Motor neuron (in vitro differentiated cells): ENCODE data around the gene CDC6. TPM values are rescaled to one million over a fixed set of nuclear protein-coding genes. Genes with fewer than 3 reads are reported as not detected.
A peak's percentile ranks its signal among the peaks of the same experiment; 100 is the strongest.

ENCODE experiments used
- ATAC-seq, 8 experiments: fragments of 200-7000 bp; cut with Tn5 transposase; replicated peaks in 6 of 8; 2 replicates each; pipeline ENCODE4 v1.8.0; 2021; ENCODE audit warnings: mild to moderate bottlenecking in 8 of 8, moderate library complexity in 8 of 8
- H3K27ac ChIP-seq, 2 donors: fragments of 250-450 bp; sonication (Bioruptor Pico); 2 replicates each; pipeline ENCODE4 v1.9.0; 2021; ENCODE audit warnings: antibody characterized with exemption in 2 of 2, mild to moderate bottlenecking in 2 of 2, moderate library complexity in 1 of 2
- H3K4me1 ChIP-seq, 2 donors: fragments of 250-450 bp; sonication (Bioruptor Pico); replicated peaks in 1 of 2; 2 replicates each; pipeline ENCODE4 v1.6.1; 2021; ENCODE audit warnings: antibody characterized with exemption in 2 of 2, mild to moderate bottlenecking in 2 of 2, moderate library complexity in 1 of 2
- H3K4me3 ChIP-seq, 5 donors: fragments of 250-450 bp; sonication (Bioruptor Pico); 2 replicates each; pipeline ENCODE4 v1.9.0; 2021; ENCODE audit warnings: antibody characterized with exemption in 5 of 5, mild to moderate bottlenecking in 5 of 5, moderate library complexity in 4 of 5
- WGBS, 10 experiments: fragments of 450-650 bp; shearing (Covaris generic); methylation state at CpG; one replicate each; pipeline ENCODE4 v1.0.0; 2022; 5-methylcytosine and 5-hydroxymethylcytosine counted together
- in situ Hi-C, 9 experiments: fragments of 400-800 bp; cut with MboI; loops; one replicate each; pipeline ENCODE4 v1.15.0; 2021; ENCODE audit warnings: low sequenced_read_pairs in 9 of 9, low pct_unique_long_range_greater_than_20kb in 2 of 9; ENCODE audit not compliant: unreplicated experiment in 9 of 9
- total RNA-seq, 8 experiments: library from RNA; unstranded; fragments of 300-600 nt; gene quantifications; 2 replicates each; pipeline versions ENCODE4 v1.2.3 to v1.2.4, GENCODE V29; 2022

Gene CDC6
- total RNA-seq, 8 experiments from 2014 or later, result 1.7 to 30.9 (median 3.6) TPM

- no CpG with 5 or more reads among the region's 3 CpGs for WGBS, 10 experiments
- ATAC-seq, result peak in 3 of 8 experiments; percentile 18 to 50 (median 35)
- in situ Hi-C loops, result no loop called here
- H3K4me3 ChIP-seq, result no peak overlapping the region
- H3K27ac ChIP-seq, result peak overlapping the region in 1 of 2 donors; percentile 24
- H3K4me1 ChIP-seq, result peaks cover 77 to 79% of the 10 kb centered on the region in 2 donors
Observed at GRCh38 chr17:40314584-40314956, 26.9 kb downstream of the CDC6 start.

DNA sequence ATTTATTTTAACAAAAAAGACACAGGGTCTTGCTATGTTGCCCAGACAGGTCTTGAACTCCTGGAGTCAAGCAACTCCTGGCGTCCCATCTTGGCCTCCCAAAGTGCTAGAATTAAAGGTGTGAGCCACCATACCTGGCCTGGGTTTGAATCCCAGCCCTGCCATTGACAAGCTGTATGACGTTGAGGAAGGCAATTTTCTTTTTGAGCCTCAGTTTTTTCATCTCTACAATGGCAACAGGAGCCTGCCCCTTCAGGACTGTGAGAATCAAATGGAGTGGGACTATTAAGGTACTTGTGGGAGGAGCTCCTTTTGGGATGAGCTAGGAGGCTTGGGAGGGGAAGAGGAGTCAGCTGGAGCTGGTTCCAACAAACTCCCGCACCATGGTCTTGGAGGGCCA lies 27.5 kb downstream of the CDC6 start:
- Histone ChIP-seq H3K27ac (no peak overlapping the region), H3K4me1 (peaks cover 75 to 79% of the 10 kb centered on the region in 2 donors), H3K4me3 (no peak overlapping the region)
- in situ Hi-C loops, result no loop called here
- WGBS, 10 experiments, result 17 to 100% (median 95%) methylated on average over 1 to 2 of the region's 3 CpGs; no CpG with 5 or more reads in 6 of the 10 experiments
- ATAC-seq, result no peak

- 0 to 100% (median 55%) methylated on average over 1 to 5 of the region's 9 CpGs; no CpG with 5 or more reads in 2 of the 10 experiments for WGBS, 10 experiments
- H3K27ac ChIP-seq, result no peak overlapping the region
- no peak for ATAC-seq
- peak overlapping the region in 2 of 5 donors; percentile 22 to 30 for H3K4me3 ChIP-seq
- peaks cover 75 to 79% of the 10 kb centered on the region in 2 donors for H3K4me1 ChIP-seq
- in situ Hi-C loops, result no loop called here
Observed at GRCh38 chr17:40315678-40316570, 28.2 kb downstream of the CDC6 start.

DNA sequence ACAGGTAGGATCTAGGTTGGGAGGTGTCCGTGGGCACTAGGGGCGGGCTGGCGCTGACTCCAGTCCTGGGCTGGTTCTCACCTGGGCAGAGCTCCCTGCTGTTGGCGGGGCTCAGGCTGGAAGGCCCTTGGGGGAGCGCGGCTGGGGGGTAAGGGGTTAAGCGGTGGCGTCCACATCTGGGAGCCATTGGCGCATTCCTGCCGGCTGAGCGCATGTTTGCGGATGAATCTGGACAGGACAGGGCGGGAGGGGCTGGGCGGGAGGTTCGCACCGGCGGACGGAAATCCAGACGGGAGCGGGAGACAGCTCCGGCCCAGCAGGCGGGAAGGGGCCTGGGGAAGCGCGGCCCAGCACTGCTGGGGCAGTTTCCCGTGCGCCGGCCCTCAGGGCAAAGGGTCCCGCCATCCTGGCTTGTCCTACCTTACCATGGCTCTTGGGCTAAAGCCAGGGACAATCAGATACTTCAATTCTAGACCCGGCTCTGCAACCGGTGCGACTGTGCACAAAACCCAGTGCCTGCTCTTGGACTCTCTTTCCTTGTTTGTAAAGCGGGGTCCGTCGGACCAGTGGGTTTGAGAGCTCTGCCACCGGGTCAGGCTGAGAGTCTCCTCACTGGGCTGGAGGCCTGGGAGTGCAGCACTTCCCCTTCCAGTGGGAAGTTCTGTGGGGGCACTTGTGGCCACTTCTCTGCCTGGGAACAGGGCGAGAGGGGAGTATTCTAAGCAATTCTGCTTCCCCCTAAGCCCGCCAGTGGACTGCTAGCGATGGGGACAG lies 29.1 kb downstream of the CDC6 start:
- peak overlapping the region; percentile 10 to 30 (median 20) for H3K4me3 ChIP-seq
- in situ Hi-C loops, result no loop called here
- 0 to 36% (median 0%) methylated on average over 2 to 4 of the region's 38 CpGs; no CpG with 5 or more reads in 5 of the 10 experiments for WGBS, 10 experiments
- peak; percentile 1 to 47 (median 28) for ATAC-seq
- H3K27ac ChIP-seq, result no peak overlapping the region
- H3K4me1 ChIP-seq, result peaks cover 78 to 81% of the 10 kb centered on the region in 2 donors

- Histone ChIP-seq H3K27ac (no peak overlapping the region), H3K4me3 (peak overlapping the region in 3 of 5 donors; percentile 74 to 94 (median 77)), H3K4me1 (peaks cover 80 to 85% of the 10 kb centered on the region in 2 donors)
- peak in 3 of 8 experiments; percentile 5 to 23 (median 7) for ATAC-seq
- WGBS, 10 experiments, result 0 to 13% (median 8%) methylated on average over 1 to 3 of the region's 6 CpGs; no CpG with 5 or more reads in 7 of the 10 experiments
- in situ Hi-C loops, result no loop called here
Observed at GRCh38 chr17:40317345-40317873, 29.7 kb downstream of the CDC6 start.

- H3K4me1 ChIP-seq, result peaks cover 82 to 86% of the 10 kb centered on the region in 2 donors
- H3K4me3 ChIP-seq, result peak overlapping the region; percentile 71 to 94 (median 77)
- WGBS, 10 experiments, result 0 to 4% (median 0%) methylated on average over 2 to 9 of the region's 70 CpGs; no CpG with 5 or more reads in 2 of the 10 experiments
- H3K27ac ChIP-seq, result peak overlapping the region in 1 of 2 donors; percentile 24
- in situ Hi-C loops, result no loop called here
- peak; percentile 76 to 91 (median 88) for ATAC-seq
Observed at GRCh38 chr17:40317880-40318829, 30.5 kb downstream of the CDC6 start.

GRCh38 chr17:40318830-40319391 lies 31.2 kb downstream of the CDC6 start:
- no peak for ATAC-seq
- peaks cover 76 to 81% of the 10 kb centered on the region in 2 donors for H3K4me1 ChIP-seq
- H3K27ac ChIP-seq, result no peak overlapping the region
- peak overlapping the region; percentile 71 to 94 (median 77) for H3K4me3 ChIP-seq
- in situ Hi-C loops, result no loop called here
- WGBS, 10 experiments, result 0% methylated on average over 2 to 4 of the region's 13 CpGs; no CpG with 5 or more reads in 8 of the 10 experiments

DNA sequence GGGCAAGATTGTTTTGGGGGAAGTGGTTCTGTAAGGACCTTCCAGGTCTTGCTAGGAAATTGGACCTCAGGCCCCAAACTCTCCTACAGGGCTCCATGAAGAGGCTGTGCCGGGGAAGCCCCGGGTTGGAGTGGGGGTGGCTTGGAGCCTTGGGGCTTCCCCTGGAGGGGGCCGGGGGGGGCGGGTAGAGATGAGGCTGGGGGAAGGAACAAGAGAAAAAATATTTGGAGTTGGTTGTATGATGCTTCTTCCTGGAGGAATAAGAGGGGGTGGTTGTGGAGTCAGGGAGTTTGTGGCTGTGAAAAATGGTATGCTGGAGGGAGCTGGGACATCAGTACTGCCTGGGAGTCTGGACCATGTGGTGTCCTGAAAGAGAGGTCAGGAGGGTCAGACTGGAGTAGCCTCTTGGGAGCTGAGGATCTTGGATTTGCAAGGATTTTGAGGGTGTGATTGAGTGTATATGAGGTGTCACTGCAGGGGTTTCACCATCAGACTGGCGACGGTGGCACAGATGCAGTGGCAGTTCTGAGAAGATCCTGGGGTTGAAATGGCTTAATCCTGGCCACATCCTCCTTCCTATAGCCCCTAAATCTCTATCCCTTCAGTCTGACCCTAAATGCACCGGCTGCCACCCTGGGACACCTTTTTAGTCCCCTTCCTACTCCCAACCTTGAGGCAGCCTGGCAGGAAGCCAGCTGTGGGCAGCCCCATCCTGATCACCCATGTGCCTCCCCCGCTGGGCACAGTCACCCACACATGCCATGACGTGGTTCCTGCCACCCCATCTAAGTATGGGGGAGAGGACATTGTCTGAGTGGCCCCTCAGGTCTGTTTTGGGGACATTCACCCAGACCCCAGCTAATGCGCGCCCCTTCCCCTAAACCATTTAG lies 32.2 kb downstream of the CDC6 start:
- Histone ChIP-seq H3K27ac (no peak overlapping the region), H3K4me1 (peaks cover 67 to 72% of the 10 kb centered on the region in 2 donors), H3K4me3 (no peak overlapping the region)
- ATAC-seq, result no peak
- in situ Hi-C loops, result no loop called here
- WGBS, 10 experiments, result 63 to 80% methylated on average over 1 to 2 of the region's 11 CpGs; no CpG with 5 or more reads in 8 of the 10 experiments

DNA sequence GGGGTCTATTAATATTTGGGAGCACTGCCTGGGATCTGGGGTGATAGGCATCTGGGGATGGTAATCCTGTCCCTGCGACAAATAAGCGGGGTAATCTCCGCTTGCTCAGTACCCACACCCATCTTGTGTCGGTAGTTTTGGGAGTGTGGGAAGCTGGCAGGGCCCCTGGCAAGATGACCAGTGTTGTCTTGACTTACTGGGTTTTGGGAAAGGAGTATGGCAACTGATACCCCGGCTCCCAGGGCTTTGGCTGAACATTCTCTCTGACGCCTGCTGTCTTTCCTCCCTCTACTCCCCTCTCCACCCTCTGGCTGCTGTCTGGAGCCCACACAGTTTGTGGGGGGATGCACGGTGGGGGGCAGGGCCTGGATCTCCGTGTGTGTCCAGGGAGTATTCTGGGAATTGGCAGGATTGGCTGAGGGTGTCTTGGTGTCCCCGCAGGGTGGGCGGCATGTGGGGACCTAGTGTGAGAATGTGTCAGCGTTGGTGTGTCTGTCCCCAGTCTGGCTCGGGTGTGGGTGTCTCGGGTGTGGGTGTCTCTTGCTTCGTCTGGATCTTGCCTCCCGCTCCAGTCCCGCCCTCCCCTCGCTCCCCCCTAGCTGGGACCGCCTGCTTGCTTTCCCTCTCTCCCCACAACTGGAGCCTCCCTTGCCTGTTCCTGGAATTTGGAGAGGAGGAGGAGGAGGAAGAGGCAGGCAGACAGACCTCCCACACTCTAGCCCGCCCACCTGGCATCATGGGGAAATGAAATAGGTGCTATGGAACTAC lies 33.3 kb downstream of the CDC6 start:
- no peak overlapping the region for H3K4me3 ChIP-seq
- peak in 3 of 8 experiments; percentile 3 to 13 (median 13) for ATAC-seq
- H3K27ac ChIP-seq, result no peak overlapping the region
- 75 to 79% (median 76%) methylated on average over 1 to 3 of the region's 19 CpGs; no CpG with 5 or more reads in 7 of the 10 experiments for WGBS, 10 experiments
- in situ Hi-C loops, result no loop called here
- peaks cover 58 to 65% of the 10 kb centered on the region in 2 donors for H3K4me1 ChIP-seq

DNA sequence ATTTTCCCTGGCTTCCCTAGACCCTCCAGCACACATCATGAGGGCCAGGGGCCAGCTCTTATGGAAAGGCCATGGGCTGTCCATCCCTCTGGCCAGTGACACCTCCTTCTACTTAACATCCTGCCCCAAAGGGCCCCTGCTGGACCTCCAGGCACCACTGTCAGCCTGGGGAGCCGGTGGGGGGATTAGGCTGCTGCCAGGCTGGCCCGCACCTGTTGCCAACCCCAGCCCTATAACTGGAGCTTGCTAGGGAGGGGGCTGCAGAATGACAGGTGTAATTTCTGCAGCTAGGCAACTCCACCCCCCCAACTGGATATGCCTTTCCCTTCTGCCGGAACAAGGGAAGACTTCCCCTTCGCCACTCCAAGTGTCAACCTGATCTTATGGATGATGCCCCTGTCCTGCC lies 33.8 kb downstream of the CDC6 start:
- WGBS, 10 experiments, result 0 to 57% (median 0%) methylated on average over 1 to 2 of the region's 4 CpGs; no CpG with 5 or more reads in 7 of the 10 experiments
- in situ Hi-C loops, result no loop called here
- no peak overlapping the region for H3K4me3 ChIP-seq
- no peak for ATAC-seq
- H3K4me1 ChIP-seq, result peaks cover 52 to 59% of the 10 kb centered on the region in 2 donors
- no peak overlapping the region for H3K27ac ChIP-seq
